A549 treated with ZK216348 at 1 μM for 4 hours (cell line): ENCODE measurements around the gene HDAC10. TPM values are rescaled to one million over a fixed set of nuclear protein-coding genes. Genes with fewer than 3 reads are reported as not detected.

ENCODE experiments used
- total RNA-seq: library from RNA; stranded (reverse); fragments of 200-300 nt; extraction: Qiagen RNA extraction; gene quantifications from 5 replicates; pipeline ENCODE4 v1.2.3, GENCODE V29; 2022; ENCODE audit warnings: low read depth

HDAC10 gene
- 5.7 to 14.6 TPM (median 10.7 TPM) in 5 replicates for total RNA-seq

GRCh38 chr22:50250555-50251476 is at the start of gene HDAC10:
TSS of gene HDAC10 (minus strand) at chr22:50251265. CDS start at chr22:50251032, 233 bp downstream.

GRCh38 chr22:50269970-50270665 is 19.1 kb upstream of the HDAC10 start, which contains the start of gene MAPK11:
TSS of gene MAPK11 (minus strand) at chr22:50270380. CDS start at chr22:50270292, 88 bp downstream.

GRCh38 chr22:50261615-50262459 is 10.8 kb upstream of the HDAC10 start, which contains the start of gene MAPK12:
TSS of gene MAPK12 (minus strand) at chr22:50261683. CDS start at chr22:50261509, 174 bp downstream.

GRCh38 chr22:50244420-50245213 is 6.4 kb downstream of the HDAC10 start, which contains the start of gene TUBGCP6:
TSS of gene TUBGCP6 (minus strand) at chr22:50245023. CDS start at chr22:50244459, 564 bp downstream.

GRCh38 chr22:50200461-50201190 is 50.4 kb downstream of the HDAC10 start, which contains the start of gene SELENOO:
TSS of gene SELENOO (plus strand) at chr22:50201011. CDS start at chr22:50201037, 26 bp downstream.

Other genes with a start within 250 kb of the HDAC10 start
- gene IL17REL, start 238.5 kb downstream of the HDAC10 start, total RNA-seq: 0.06 TPM in 1 of 5 replicates, not detected in the others
- gene TTLL8, start 193.0 kb downstream of the HDAC10 start, total RNA-seq: not detected in 5 replicates
- 0.04 to 0.08 TPM in 2 of 5 replicates, not detected in the others for gene MLC1, start 165.8 kb downstream of the HDAC10 start, total RNA-seq
- gene MOV10L1, start 161.3 kb downstream of the HDAC10 start, total RNA-seq: not detected in 5 replicates
- gene PANX2, start 80.5 kb downstream of the HDAC10 start, total RNA-seq: 3.7 to 7.7 TPM (median 7.1 TPM) in 5 replicates
- 17.4 to 41.6 TPM (median 34.7 TPM) in 5 replicates for gene TRABD, start 65.4 kb downstream of the HDAC10 start, total RNA-seq
- 9.5 to 23.6 TPM (median 18.4 TPM) in 5 replicates for gene SELENOO, start 50.3 kb downstream of the HDAC10 start, total RNA-seq
- 4.5 to 13.6 TPM (median 11.5 TPM) in 5 replicates for gene TUBGCP6, start 6.2 kb downstream of the HDAC10 start, total RNA-seq
- gene MAPK12, start 10.4 kb upstream of the HDAC10 start, total RNA-seq: 17.0 to 30.2 TPM (median 24.5 TPM) in 5 replicates
- gene MAPK11, start 19.1 kb upstream of the HDAC10 start, total RNA-seq: 3.8 to 7.8 TPM (median 6.5 TPM) in 5 replicates
- gene PLXNB2, start 56.4 kb upstream of the HDAC10 start, total RNA-seq: 62.3 to 128 TPM (median 115 TPM) in 5 replicates
- gene DENND6B, start 75.7 kb upstream of the HDAC10 start, total RNA-seq: 1.6 to 4.3 TPM (median 3.6 TPM) in 5 replicates
- 8.2 to 15.9 TPM (median 12.4 TPM) in 5 replicates for gene PPP6R2, start 92.1 kb upstream of the HDAC10 start, total RNA-seq
- gene SBF1, start 223.8 kb upstream of the HDAC10 start, total RNA-seq: 9.8 to 29.9 TPM (median 27.6 TPM) in 5 replicates
- 0.27 to 0.84 TPM (median 0.69 TPM) in 5 replicates for gene ADM2, start 230.3 kb upstream of the HDAC10 start, total RNA-seq
- gene MIOX, start 235.6 kb upstream of the HDAC10 start, total RNA-seq: not detected in 5 replicates